MV-4-11 (cell line): ENCODE data around the gene VGLL1.

ENCODE experiments used
- DNase-seq: peaks from one replicate; lab custom pipeline; 2025; lab: John Stamatoyannopoulos, UW

Gene VGLL1

GRCh38 chrX:136551410-136551809 lies 19.4 kb downstream of the VGLL1 start:
- no peak for DNase-seq

GRCh38 chrX:136555694-136556093 lies 23.7 kb downstream of the VGLL1 start:
- no peak for DNase-seq

- DNase-seq = no peak
These were observed 40.0 kb downstream of the VGLL1 start for GRCh38 chrX:136572030-136572429.

- no peak for DNase-seq
These were observed 42.5 kb downstream of the VGLL1 start for GRCh38 chrX:136574548-136574947.

- peak; percentile 35 for DNase-seq
These were observed 45.5 kb downstream of the VGLL1 start for GRCh38 chrX:136577552-136577951.

GRCh38 chrX:136580316-136580715 lies 48.3 kb downstream of the VGLL1 start:
- no peak for DNase-seq

GRCh38 chrX:136582624-136583023 lies 50.6 kb downstream of the VGLL1 start:
- DNase-seq = no peak

- no peak for DNase-seq
These were observed 52.5 kb downstream of the VGLL1 start for GRCh38 chrX:136584545-136584944.

GRCh38 chrX:136585262-136585661 lies 53.2 kb downstream of the VGLL1 start:
- DNase-seq = no peak

- DNase-seq = no peak
These were observed 53.9 kb downstream of the VGLL1 start for GRCh38 chrX:136585960-136586359.

GRCh38 chrX:136586386-136586785 lies 54.4 kb downstream of the VGLL1 start:
- peak; percentile 57 for DNase-seq

GRCh38 chrX:136587532-136587931 lies 55.5 kb downstream of the VGLL1 start:
- DNase-seq = no peak

GRCh38 chrX:136588036-136588435 lies 56.0 kb downstream of the VGLL1 start:
- DNase-seq = no peak

GRCh38 chrX:136589966-136590365 lies 58.0 kb downstream of the VGLL1 start:
- DNase-seq = no peak

GRCh38 chrX:136597356-136597755 lies 65.3 kb downstream of the VGLL1 start:
- DNase-seq = no peak

GRCh38 chrX:136597954-136598353 lies 65.9 kb downstream of the VGLL1 start:
- DNase-seq = no peak

- DNase-seq = no peak
These were observed 66.6 kb downstream of the VGLL1 start for GRCh38 chrX:136598631-136599030.

- no peak for DNase-seq
These were observed 68.0 kb downstream of the VGLL1 start for GRCh38 chrX:136600059-136600458.
